Measurements from ENCODE around the gene LRRC8C.

LRRC8C gene

GRCh38 chr1:89734442-89734841 lies 101.5 kb downstream of the LRRC8C start:
- no peak overlapping the region for H3K4me3 Mint-ChIP-seq
- no peak overlapping the region for H3K27ac Mint-ChIP-seq
- no peaks in the 10 kb centered on the region for H3K27me3 Mint-ChIP-seq
- no peak for DNase-seq
- ATAC-seq: no peak
- H3K9me3 Mint-ChIP-seq: no peaks in the 10 kb centered on the region
- H3K4me1 Mint-ChIP-seq: peaks cover 72% of the 10 kb centered on the region

GRCh38 chr1:89735479-89735878 lies 102.6 kb downstream of the LRRC8C start:
- ATAC-seq: no peak
- Mint-ChIP-seq H3K9me3 (no peaks in the 10 kb centered on the region), H3K4me1 (peaks cover 82% of the 10 kb centered on the region)

GRCh38 chr1:89736937-89737733 lies 104.2 kb downstream of the LRRC8C start:
- Mint-ChIP-seq H3K4me3 (no peak overlapping the region), H3K9me3 (no peaks in the 10 kb centered on the region), H3K27me3 (no peaks in the 10 kb centered on the region), H3K27ac (no peak overlapping the region), H3K4me1 (peaks cover 79% of the 10 kb centered on the region)
- ATAC-seq: no peak
- DNase-seq: no peak

More at GRCh38 chr1:89735479-89735878, 102.6 kb downstream of the LRRC8C start:
- Mint-ChIP-seq H3K27me3 (no peaks in the 10 kb centered on the region), H3K27ac (no peak overlapping the region), H3K4me3 (no peak overlapping the region)
- no peak for DNase-seq

- Mint-ChIP-seq H3K27me3 (no peaks in the 10 kb centered on the region), H3K27ac (no peak overlapping the region), H3K4me1 (peaks cover 76% of the 10 kb centered on the region), H3K9me3 (no peaks in the 10 kb centered on the region), H3K4me3 (peak overlapping the region; percentile 9 to 24)
- DNase-seq (no peak), ATAC-seq (peak; percentile 21)
These were observed 105.1 kb downstream of the LRRC8C start for GRCh38 chr1:89737985-89738510.

GRCh38 chr1:89739013-89739843 lies 106.3 kb downstream of the LRRC8C start:
- peak; percentile 93 for ATAC-seq
- Mint-ChIP-seq H3K27ac (peak overlapping the region; percentile 91 to 97), H3K9me3 (no peaks in the 10 kb centered on the region), H3K4me3 (peak overlapping the region; percentile 76 to 84), H3K4me1 (peaks cover 68% of the 10 kb centered on the region), H3K27me3 (no peaks in the 10 kb centered on the region)
- peak; percentile 17 to 59 for DNase-seq

- DNase-seq (no peak), ATAC-seq (peak; percentile 40)
- Mint-ChIP-seq H3K9me3 (no peaks in the 10 kb centered on the region), H3K27me3 (no peaks in the 10 kb centered on the region), H3K4me3 (peak overlapping the region; percentile 76 to 84), H3K27ac (peak overlapping the region; percentile 39 to 91), H3K4me1 (peaks cover 67% of the 10 kb centered on the region)
These were observed 106.9 kb downstream of the LRRC8C start for GRCh38 chr1:89739844-89740216.

- no peaks in the 10 kb centered on the region for H3K9me3 Mint-ChIP-seq
These were observed 110.9 kb downstream of the LRRC8C start for GRCh38 chr1:89743788-89744187.

GRCh38 chr1:89746424-89747149 lies 113.7 kb downstream of the LRRC8C start:
- no peak overlapping the region for H3K4me3 Mint-ChIP-seq

More at GRCh38 chr1:89743788-89744187, 110.9 kb downstream of the LRRC8C start:
- Mint-ChIP-seq H3K4me1 (peaks cover 61% of the 10 kb centered on the region), H3K4me3 (no peak overlapping the region), H3K27me3 (no peaks in the 10 kb centered on the region), H3K27ac (no peak overlapping the region)
- DNase-seq: no peak
- ATAC-seq: no peak

GRCh38 chr1:89753761-89754160 lies 120.8 kb downstream of the LRRC8C start:
- no peaks in the 10 kb centered on the region for H3K9me3 Mint-ChIP-seq
- H3K27me3 Mint-ChIP-seq: no peaks in the 10 kb centered on the region
- H3K4me1 Mint-ChIP-seq: peaks cover 61% of the 10 kb centered on the region
- peak overlapping the region; percentile 69 to 95 for H3K27ac Mint-ChIP-seq
- DNase-seq: no peak
- H3K4me3 Mint-ChIP-seq: no peak overlapping the region
- no peak for ATAC-seq

More at GRCh38 chr1:89746424-89747149, 113.7 kb downstream of the LRRC8C start:
- Mint-ChIP-seq H3K27me3 (no peaks in the 10 kb centered on the region), H3K9me3 (no peaks in the 10 kb centered on the region), H3K4me1 (peaks cover 33% of the 10 kb centered on the region), H3K27ac (peak overlapping the region in 1 of 2 donors; percentile 89)
- peak in 1 of 2 donors; percentile 41 for DNase-seq
- peak; percentile 85 for ATAC-seq

- Mint-ChIP-seq H3K4me1 (peaks cover 69% of the 10 kb centered on the region), H3K27ac (peak overlapping the region; percentile 69 to 95), H3K9me3 (no peaks in the 10 kb centered on the region), H3K27me3 (no peaks in the 10 kb centered on the region), H3K4me3 (peak overlapping the region in 1 of 2 donors; percentile 27)
- DNase-seq: peak in 1 of 2 donors; percentile 32
- ATAC-seq: peak; percentile 65
These were observed 121.6 kb downstream of the LRRC8C start for GRCh38 chr1:89754518-89754917.

GRCh38 chr1:89755591-89755990 lies 122.7 kb downstream of the LRRC8C start:
- ATAC-seq: no peak
- Mint-ChIP-seq H3K27me3 (no peaks in the 10 kb centered on the region), H3K27ac (peak overlapping the region; percentile 89 to 95), H3K4me1 (peaks cover 80% of the 10 kb centered on the region), H3K9me3 (no peaks in the 10 kb centered on the region), H3K4me3 (no peak overlapping the region)
- DNase-seq: no peak

GRCh38 chr1:89757532-89757931 lies 124.6 kb downstream of the LRRC8C start:
- Mint-ChIP-seq H3K4me1 (peaks cover 98% of the 10 kb centered on the region), H3K9me3 (no peaks in the 10 kb centered on the region), H3K27ac (peak overlapping the region; percentile 73 to 92), H3K4me3 (peak overlapping the region; percentile 77 to 81), H3K27me3 (no peaks in the 10 kb centered on the region)
- DNase-seq: peak in 1 of 2 donors; percentile 80
- ATAC-seq: peak; percentile 91

GRCh38 chr1:89758156-89758555 lies 125.2 kb downstream of the LRRC8C start:
- Mint-ChIP-seq H3K9me3 (no peaks in the 10 kb centered on the region), H3K4me3 (peak overlapping the region; percentile 77 to 81), H3K4me1 (peaks cover 98% of the 10 kb centered on the region), H3K27me3 (no peaks in the 10 kb centered on the region), H3K27ac (peak overlapping the region; percentile 69 to 92)
- no peak for DNase-seq
- ATAC-seq: no peak

GRCh38 chr1:89759036-89759435 lies 126.1 kb downstream of the LRRC8C start:
- Mint-ChIP-seq H3K9me3 (no peaks in the 10 kb centered on the region), H3K4me1 (peaks cover 100% of the 10 kb centered on the region), H3K27me3 (no peaks in the 10 kb centered on the region), H3K4me3 (no peak overlapping the region), H3K27ac (peak overlapping the region in 1 of 2 donors; percentile 72)
- ATAC-seq (no peak), DNase-seq (no peak)

GRCh38 chr1:89760496-89760895 lies 127.6 kb downstream of the LRRC8C start:
- H3K4me3 Mint-ChIP-seq: no peak overlapping the region
- no peak for ATAC-seq
- peaks cover 89% of the 10 kb centered on the region for H3K4me1 Mint-ChIP-seq
- H3K27ac Mint-ChIP-seq: peak overlapping the region in 1 of 2 donors; percentile 54
- DNase-seq: no peak
- no peaks in the 10 kb centered on the region for H3K27me3 Mint-ChIP-seq
- H3K9me3 Mint-ChIP-seq: no peaks in the 10 kb centered on the region

All from stimulated activated naive CD8-positive, alpha-beta T cell treated with anti-CD3 and anti-CD28 coated beads, Interleukin-15, amount 100 ng/mL, for 72 hours (primary cell).